Muscle layer of duodenum (tissue), 2 donors: Measurements from ENCODE around the gene PNMT.
A peak's percentile ranks its signal among the peaks of the same experiment; 100 is the strongest.

ENCODE experiments used
- H3K27ac ChIP-seq: one replicate; pipeline ENCODE4 v1.7.0; 2013; ENCODE audit warnings: mild to moderate bottlenecking, low read length
- H3K27me3 ChIP-seq: one replicate; pipeline ENCODE4 v1.7.0; 2013; ENCODE audit warnings: low read depth, mild to moderate bottlenecking, control low read depth, low read length
- H3K36me3 ChIP-seq, 2 donors: one replicate each; pipeline ENCODE4 v1.7.0; 2013; ENCODE audit warnings: low read length in 2 of 2, control low read depth in 1 of 2, mild to moderate bottlenecking in 1 of 2; ENCODE audit not compliant: insufficient read depth in 2 of 2, control insufficient read depth in 1 of 2
- H3K4me1 ChIP-seq, 2 donors: one replicate each; pipeline ENCODE4 v1.7.0; 2013; ENCODE audit warnings: low read length in 2 of 2, mild to moderate bottlenecking in 2 of 2, control low read depth in 1 of 2, moderate library complexity in 1 of 2; ENCODE audit not compliant: insufficient read depth in 2 of 2, control insufficient read depth in 1 of 2
- H3K4me3 ChIP-seq, 2 donors: one replicate each; pipeline ENCODE4 v1.7.0; 2013; ENCODE audit warnings: low read length in 2 of 2, low read depth in 1 of 2, mild to moderate bottlenecking in 1 of 2
- H3K9me3 ChIP-seq, 2 donors: one replicate each; pipeline ENCODE4 v1.7.0; 2013; ENCODE audit warnings: low read length in 2 of 2, control low read depth in 1 of 2, mild to moderate bottlenecking in 1 of 2; ENCODE audit not compliant: control insufficient read depth in 1 of 2
- donor health status: healthy.

The PNMT gene

DNA sequence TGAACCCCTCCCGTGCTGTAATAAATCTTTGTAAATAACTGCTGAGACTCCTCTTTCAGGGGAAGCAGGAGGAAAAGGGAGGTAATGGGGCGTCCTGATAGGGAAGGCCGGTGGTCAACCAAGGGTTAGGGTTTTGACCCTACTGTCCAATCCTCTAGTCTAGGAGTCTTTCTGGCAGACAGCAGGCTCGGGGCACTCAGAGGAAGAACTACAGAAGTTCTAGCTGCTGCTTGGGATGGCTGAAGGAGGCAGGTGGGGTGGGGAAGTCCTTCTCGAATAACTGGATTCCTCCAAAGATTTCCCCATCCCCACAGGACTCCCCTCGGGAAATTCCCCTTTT, 31.7 kb upstream of the PNMT start:
- Histone ChIP-seq H3K9me3 (no peaks in the 10 kb centered on the region), H3K36me3 (no peaks in the 10 kb centered on the region), H3K27ac (peak overlapping the region; percentile 92), H3K4me3 (peak overlapping the region; percentile 73 to 91), H3K4me1 (peaks cover 10 to 53% of the 10 kb centered on the region in 2 donors), H3K27me3 (no peaks in the 10 kb centered on the region)

- Histone ChIP-seq H3K27me3 (no peaks in the 10 kb centered on the region), H3K36me3 (no peaks in the 10 kb centered on the region), H3K9me3 (no peaks in the 10 kb centered on the region), H3K4me1 (peaks cover 10 to 53% of the 10 kb centered on the region in 2 donors), H3K27ac (peak within 1 kb of the TSS; percentile 92), H3K4me3 (peak within 1 kb of the TSS; percentile 73 to 91)
These were observed 31.1 kb upstream of the PNMT start, which contains the start of gene STARD3 for GRCh38 chr17:39636927-39637736. STARD3 (plus strand) TSS chr17:39637144; CDS start chr17:39653532, 16,388 bp downstream.

DNA sequence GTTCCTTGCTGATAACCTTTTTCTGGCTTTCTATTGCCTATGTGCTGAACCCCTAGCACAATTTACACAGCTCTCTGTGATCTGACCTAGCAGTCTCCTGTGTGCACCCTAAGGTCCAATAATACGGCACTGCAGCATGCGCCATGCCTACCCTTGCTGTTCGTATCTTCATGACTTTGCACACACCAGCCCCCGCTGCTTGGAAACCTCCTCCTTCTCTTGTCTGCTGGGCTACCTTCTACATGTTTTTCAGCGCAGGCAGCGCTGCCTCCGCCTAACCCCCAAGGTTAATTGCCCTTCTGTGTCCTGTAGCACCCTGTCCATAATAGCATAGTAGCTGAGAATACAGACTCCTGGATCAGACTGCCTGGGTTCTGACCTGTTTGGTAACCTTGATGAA, 29.9 kb upstream of the PNMT start:
- Histone ChIP-seq H3K27me3 (no peaks in the 10 kb centered on the region), H3K36me3 (no peaks in the 10 kb centered on the region), H3K9me3 (no peaks in the 10 kb centered on the region), H3K4me1 (peaks cover 10 to 53% of the 10 kb centered on the region in 2 donors), H3K27ac (no peak overlapping the region), H3K4me3 (peak overlapping the region; percentile 73 to 91)

GRCh38 chr17:39639043-39639442, 29.2 kb upstream of the PNMT start:
- Histone ChIP-seq H3K36me3 (no peaks in the 10 kb centered on the region), H3K27me3 (no peaks in the 10 kb centered on the region), H3K4me3 (no peak overlapping the region), H3K9me3 (no peaks in the 10 kb centered on the region), H3K27ac (no peak overlapping the region), H3K4me1 (peaks cover 10 to 53% of the 10 kb centered on the region in 2 donors)

DNA sequence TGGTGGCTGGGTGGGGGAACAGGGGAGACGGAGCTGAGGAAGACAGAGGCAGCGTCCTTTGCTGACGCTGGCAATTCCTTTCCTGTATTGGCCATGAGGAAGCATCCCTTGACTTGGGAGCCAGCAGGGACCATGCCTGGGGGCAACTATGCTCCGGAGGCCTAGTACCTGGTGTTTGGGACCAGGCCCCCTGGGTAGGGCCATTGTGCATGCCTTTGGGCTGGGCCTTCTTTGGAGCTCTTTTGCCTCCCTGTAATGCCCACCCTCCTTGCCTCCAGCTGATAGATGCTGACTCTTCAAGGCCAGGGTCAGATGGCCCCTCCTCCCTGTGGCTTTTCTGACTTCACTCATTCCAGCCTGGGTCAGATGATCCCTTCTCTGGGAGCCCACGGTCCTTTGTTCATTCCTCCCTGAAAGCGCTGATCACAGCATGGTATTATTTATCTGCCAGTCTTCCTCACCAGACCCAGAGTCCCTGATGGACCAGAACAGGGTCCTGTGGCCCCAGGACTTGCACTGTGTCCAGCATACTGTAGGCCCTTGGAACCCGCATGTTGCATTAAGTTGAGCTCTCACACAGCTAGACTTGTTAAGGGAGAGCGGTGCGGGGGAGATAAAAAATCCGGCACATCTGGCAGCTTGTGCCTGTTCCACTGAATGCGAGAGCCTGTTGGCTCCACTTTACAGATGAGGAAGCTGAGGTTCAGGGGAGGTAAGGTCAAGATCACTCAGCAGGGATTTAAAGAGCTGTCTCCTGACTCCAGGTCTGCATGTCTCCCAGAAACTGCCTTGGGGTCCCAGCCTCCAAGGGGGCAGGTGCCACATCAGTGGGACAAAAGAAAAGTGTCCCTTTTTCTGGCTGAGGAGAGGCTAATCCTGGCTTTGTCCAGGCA, 28.4 kb upstream of the PNMT start:
- Histone ChIP-seq H3K36me3 (no peaks in the 10 kb centered on the region), H3K27ac (no peak overlapping the region), H3K4me1 (peaks cover 10 to 46% of the 10 kb centered on the region in 2 donors), H3K27me3 (no peaks in the 10 kb centered on the region), H3K9me3 (no peaks in the 10 kb centered on the region), H3K4me3 (no peak overlapping the region)

- Histone ChIP-seq H3K27me3 (no peaks in the 10 kb centered on the region), H3K36me3 (no peaks in the 10 kb centered on the region), H3K4me1 (peaks cover 10 to 46% of the 10 kb centered on the region in 2 donors), H3K9me3 (no peaks in the 10 kb centered on the region), H3K27ac (no peak overlapping the region), H3K4me3 (no peak overlapping the region)
These were observed 27.6 kb upstream of the PNMT start for GRCh38 chr17:39640591-39641031.

DNA sequence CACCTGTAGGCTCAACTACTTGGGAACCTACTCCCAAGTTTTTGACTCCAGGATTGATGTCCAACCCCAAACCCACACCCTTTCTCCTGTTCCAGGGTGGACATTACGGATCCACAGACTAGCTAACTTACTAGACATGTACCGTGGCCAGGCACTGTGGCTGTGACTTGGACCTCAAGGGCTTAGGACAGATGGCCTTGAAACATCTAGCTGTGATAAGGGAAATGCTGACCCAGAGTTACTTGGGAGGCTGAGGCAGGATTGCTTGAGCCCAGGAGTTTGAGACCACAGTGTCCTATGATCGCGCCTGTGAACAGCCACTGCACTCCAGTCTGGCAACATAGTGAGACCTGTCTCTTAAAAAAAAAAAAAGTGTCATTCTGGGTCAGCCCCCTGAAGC, 27.2 kb upstream of the PNMT start:
- H3K27ac ChIP-seq = no peak overlapping the region
- no peaks in the 10 kb centered on the region for H3K36me3 ChIP-seq
- no peaks in the 10 kb centered on the region for H3K27me3 ChIP-seq
- H3K9me3 ChIP-seq = no peaks in the 10 kb centered on the region
- no peak overlapping the region for H3K4me3 ChIP-seq
- peaks cover 10 to 41% of the 10 kb centered on the region in 2 donors for H3K4me1 ChIP-seq

- Histone ChIP-seq H3K27me3 (no peaks in the 10 kb centered on the region), H3K27ac (no peak overlapping the region), H3K4me1 (peaks cover 6 to 35% of the 10 kb centered on the region in 2 donors), H3K4me3 (no peak overlapping the region), H3K9me3 (no peaks in the 10 kb centered on the region), H3K36me3 (no peaks in the 10 kb centered on the region)
These were observed 26.4 kb upstream of the PNMT start for GRCh38 chr17:39641883-39642282.

DNA sequence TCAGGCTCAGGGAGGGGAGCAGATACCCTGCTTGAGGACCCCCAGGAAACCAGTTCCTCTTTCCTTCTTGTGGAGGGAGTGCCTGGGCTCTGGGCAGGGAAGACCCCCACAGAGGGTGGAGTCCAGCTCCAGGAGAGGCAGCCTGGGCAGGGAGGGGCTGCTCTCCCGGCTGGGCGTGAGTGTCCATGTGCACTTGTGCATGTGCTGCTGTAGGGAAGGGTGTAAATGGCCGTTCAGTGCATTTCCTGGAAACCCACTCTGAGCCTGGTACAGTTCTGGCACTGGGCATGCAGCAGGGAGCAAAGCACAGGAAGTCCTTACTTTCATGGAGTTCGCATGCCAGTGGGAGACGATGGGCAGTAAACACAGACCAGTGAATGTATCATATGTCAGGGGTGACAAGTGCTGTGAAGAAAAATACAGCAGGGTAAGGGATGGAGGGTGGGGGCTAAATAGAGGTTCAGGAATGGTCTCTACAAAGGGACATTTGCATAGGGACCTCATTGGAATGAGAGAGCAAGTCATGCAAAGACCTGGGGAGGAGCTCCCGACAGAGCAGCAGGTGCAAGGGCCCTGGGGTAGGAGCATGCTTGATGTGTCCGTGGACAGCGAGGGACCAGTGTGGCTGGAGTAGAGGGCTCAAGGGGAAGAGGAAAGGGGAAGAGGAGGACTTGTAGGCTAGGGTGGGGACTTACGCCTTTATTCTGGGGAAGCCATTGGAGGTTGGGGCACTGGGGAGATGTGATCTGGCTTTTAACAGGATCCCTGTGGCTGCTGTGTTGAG, 25.8 kb upstream of the PNMT start:
- Histone ChIP-seq H3K27me3 (no peaks in the 10 kb centered on the region), H3K36me3 (no peaks in the 10 kb centered on the region), H3K4me1 (peaks cover 6 to 34% of the 10 kb centered on the region in 2 donors), H3K9me3 (no peaks in the 10 kb centered on the region), H3K27ac (no peak overlapping the region), H3K4me3 (no peak overlapping the region)

DNA sequence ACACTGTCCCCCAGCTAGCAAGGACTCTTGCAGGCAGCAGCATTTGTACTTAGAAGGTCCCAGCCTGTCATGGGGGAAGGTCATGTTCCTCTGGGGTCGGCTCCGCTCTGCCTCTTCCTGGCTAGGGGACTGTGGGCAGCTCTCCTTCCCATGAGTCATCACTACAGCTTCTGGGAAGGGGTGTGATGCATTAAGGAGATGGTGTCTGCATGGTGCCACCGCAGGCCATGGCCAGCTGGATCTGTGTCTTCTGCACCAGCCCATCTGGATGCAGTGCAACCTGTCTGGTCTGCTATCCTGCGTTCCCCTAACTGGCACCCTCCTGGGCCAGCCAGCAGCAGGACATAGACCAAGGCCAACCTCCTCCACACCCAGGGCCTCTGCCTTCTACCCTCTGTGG, 25.0 kb upstream of the PNMT start:
- Histone ChIP-seq H3K36me3 (no peaks in the 10 kb centered on the region), H3K27me3 (no peaks in the 10 kb centered on the region), H3K4me3 (no peak overlapping the region), H3K4me1 (peaks cover 6 to 26% of the 10 kb centered on the region in 2 donors), H3K9me3 (no peaks in the 10 kb centered on the region), H3K27ac (no peak overlapping the region)

DNA sequence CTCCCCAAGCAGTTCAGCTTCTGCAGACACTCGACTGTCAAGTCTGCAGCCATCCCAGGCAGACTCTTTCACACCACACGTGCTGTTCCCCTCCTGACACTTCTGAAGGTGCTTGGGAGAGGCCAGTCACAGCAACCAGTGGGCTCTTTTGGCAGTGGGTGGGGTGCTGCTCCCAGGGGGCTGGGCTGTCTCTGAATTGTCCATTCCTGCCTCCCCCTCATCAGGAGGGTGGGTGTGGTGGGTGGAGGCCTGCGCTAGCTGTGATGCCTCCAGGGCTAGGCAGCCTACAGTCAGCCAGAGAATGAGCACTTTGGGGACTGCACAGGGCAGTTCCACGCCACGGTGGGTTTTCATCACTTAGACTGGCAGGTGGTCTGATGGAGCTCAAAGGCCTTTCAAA, 21.0 kb upstream of the PNMT start:
- Histone ChIP-seq H3K4me1 (peaks cover 0 to 5% of the 10 kb centered on the region in 2 donors), H3K27me3 (no peaks in the 10 kb centered on the region), H3K4me3 (no peak overlapping the region), H3K27ac (no peak overlapping the region), H3K36me3 (no peaks in the 10 kb centered on the region), H3K9me3 (no peaks in the 10 kb centered on the region)
